HEK293T (cell line): ENCODE measurements around the gene PLA2G4A.

Source experiments
- SUZ12 ChIP-seq: fragments of 450-650 bp; IDR thresholded peaks from 2 replicates; pipeline ENCODE4 v1.6.1; 2016; ENCODE audit warnings: mild to moderate bottlenecking
- TARDBP ChIP-seq: fragments of 450-650 bp; IDR thresholded peaks from 2 replicates; pipeline ENCODE4 v1.6.1; 2016

GRCh38 chr1:186783193-186783592 is 45.6 kb upstream of the PLA2G4A start:
- no peak for TF ChIP-seq SUZ12
- TF ChIP-seq TARDBP, result no peak
